Fibroblast of mammary gland (primary cell): Measurements from ENCODE around the gene SPATS2L.

Experiments
- DNase-seq: peaks from one replicate; pipeline ENCODE4 v3.0.0-alpha.2; 2010; ENCODE audit warnings: low read depth
- H3K4me3 ChIP-seq: 2 replicates; pipeline ENCODE4 v1.5.1; 2011; ENCODE audit warnings: low read depth, mild to moderate bottlenecking, low read length, moderate library complexity; ENCODE audit not compliant: control insufficient read depth
- TF ChIP-seq, protein P1 (sequence below): conservative IDR thresholded peaks from 2 replicates; pipeline ENCODE4 v1.5.1; 2011; ENCODE audit warnings: low read depth, low read length, inconsistent platforms; ENCODE audit not compliant: control insufficient read depth, insufficient read depth

SPATS2L gene

DNA sequence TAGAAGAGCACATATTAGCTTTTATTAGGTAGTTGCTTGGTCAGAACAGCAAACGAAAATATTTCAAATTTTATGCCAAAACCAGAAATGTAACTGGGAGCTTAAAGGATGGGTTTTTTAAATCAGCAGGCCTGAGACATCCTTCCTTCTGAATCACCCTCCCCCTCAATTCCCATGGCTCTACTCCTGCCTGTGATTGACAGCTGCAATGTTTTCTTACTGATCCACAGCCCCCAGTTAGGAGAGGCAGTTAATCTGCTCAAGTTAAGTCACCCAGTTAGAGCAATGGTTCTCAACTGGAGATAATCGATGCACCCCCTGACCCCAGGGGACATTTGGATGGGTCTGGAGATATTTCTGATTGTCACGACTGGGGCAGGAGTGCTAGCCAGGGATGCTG lies 178.4 kb downstream of the SPATS2L start:
- TF ChIP-seq, protein P1, sequence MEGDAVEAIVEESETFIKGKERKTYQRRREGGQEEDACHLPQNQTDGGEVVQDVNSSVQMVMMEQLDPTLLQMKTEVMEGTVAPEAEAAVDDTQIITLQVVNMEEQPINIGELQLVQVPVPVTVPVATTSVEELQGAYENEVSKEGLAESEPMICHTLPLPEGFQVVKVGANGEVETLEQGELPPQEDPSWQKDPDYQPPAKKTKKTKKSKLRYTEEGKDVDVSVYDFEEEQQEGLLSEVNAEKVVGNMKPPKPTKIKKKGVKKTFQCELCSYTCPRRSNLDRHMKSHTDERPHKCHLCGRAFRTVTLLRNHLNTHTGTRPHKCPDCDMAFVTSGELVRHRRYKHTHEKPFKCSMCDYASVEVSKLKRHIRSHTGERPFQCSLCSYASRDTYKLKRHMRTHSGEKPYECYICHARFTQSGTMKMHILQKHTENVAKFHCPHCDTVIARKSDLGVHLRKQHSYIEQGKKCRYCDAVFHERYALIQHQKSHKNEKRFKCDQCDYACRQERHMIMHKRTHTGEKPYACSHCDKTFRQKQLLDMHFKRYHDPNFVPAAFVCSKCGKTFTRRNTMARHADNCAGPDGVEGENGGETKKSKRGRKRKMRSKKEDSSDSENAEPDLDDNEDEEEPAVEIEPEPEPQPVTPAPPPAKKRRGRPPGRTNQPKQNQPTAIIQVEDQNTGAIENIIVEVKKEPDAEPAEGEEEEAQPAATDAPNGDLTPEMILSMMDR = no peak
- no peak overlapping the region for H3K4me3 ChIP-seq
- peak; percentile 42 for DNase-seq

DNA sequence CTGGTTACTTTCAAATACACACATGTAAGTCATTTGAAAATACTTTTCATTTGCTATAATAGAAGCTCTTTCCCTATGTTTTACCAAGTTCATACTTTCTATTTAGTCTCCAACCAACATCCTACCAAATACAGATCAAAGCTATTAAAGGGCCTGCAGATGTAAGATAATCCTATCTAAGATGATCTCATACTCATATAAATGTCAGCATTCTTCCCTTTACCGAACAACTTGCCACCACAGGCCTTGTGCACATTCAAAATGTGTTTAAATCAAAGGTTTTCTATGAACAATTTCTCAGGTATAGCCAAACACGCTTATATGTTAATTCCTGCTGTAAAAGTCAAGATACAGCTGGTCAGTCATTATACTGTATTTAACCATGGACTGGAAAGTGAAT lies 180.0 kb downstream of the SPATS2L start:
- no peak overlapping the region for H3K4me3 ChIP-seq
- no peak for DNase-seq
- TF ChIP-seq, protein P1 = no peak

DNA sequence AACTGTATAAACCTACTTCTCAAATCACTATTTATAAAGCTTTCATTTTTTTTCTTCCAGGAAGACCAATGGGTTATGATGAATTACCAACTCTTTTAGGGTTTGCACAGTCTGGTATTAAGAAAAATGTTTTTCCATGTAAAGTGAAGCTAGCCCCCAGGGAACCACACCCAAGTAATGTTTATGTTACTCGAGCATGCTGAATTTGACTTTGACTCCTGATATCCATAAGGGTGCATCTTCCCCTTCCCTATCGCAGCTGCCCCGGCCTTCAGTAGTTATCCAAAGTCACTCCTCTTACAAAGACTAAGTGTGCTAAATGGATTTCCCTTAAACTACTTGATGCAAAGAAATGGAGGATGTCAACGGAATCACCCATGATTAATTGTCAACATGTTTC lies 181.7 kb downstream of the SPATS2L start:
- DNase-seq = no peak
- TF ChIP-seq, protein P1 = no peak
- H3K4me3 ChIP-seq = no peak overlapping the region

DNA sequence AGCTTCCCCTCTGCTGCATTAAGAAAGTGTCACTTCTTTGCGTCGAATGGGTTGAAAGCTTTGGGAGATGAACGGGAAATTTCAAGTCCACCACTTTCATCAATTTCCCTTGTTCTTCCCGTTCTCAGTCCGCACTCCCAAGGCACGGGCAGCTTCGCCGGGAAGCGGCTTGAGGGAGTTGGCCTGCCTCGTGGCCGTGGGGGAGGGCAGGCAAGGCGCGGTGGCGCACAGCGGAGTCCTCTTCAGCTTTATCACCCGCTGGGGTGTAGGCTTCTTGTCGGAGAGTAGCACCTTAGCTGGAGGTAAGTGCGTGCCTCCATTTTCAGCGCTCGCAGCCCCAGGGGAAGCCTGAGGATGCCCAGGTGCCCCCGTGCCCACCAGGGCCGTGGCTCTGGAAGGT lies 183.5 kb downstream of the SPATS2L start:
- H3K4me3 ChIP-seq = no peak overlapping the region
- TF ChIP-seq, protein P1 = no peak
- DNase-seq = no peak

DNA sequence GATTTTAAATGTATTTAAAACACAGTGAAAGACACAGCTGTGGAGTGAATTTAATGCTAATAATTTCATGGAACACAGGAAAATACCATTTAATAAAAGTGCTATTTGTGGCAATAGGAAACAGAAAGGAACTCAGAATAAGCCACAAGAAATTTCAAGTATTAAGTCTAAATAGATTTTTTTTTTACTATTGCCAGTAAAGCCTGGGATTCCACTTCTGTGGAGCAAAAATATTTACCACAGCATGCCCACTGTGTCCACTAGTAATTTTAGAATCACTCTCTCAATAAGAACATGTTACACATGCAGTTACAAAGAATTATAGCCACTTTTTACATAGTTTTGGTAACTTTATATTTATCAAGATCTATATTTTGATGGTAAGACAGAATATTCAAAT lies 186.2 kb downstream of the SPATS2L start:
- TF ChIP-seq, protein P1 = no peak
- H3K4me3 ChIP-seq = no peak overlapping the region
- no peak for DNase-seq

DNA sequence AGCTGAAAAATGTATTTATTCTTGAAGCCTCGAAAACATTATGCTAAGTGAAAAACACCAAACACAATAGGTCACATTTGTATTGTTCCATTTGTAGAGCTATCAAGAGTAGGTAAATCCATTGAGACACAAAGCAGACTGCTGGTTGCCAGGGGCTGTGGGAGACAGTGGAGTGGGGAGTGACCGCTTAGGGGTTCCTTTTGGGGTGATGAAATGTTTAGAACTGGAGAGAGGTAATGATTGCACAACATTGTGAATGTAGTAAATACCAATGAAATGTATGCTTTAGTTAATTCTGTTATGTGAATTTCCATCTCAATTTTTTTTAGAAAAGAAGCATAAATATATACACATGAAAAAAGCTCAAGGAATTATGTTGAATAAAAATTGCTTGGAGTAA lies 187.6 kb downstream of the SPATS2L start:
- H3K4me3 ChIP-seq = no peak overlapping the region
- TF ChIP-seq, protein P1 = no peak
- DNase-seq = no peak

DNA sequence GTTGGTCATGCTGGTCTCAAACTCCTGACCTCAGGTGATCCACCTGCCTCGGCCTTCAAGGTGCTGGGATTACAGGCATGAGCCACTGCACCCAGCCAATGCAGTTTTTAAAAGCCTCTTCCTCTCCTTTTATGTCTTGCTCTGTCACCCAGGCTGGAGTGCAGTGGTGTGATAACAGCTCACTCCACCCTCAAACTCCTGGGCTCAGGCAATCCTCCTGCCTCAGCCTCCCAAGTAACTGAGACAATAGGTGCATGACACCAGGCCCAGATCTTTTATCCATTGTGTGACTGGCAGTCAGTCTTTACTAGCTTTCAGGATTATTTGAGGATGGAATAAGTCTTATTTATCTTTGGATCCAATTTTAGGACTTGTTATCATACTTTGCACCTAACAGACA lies 190.2 kb downstream of the SPATS2L start:
- TF ChIP-seq, protein P1 = no peak
- no peak for DNase-seq
- no peak overlapping the region for H3K4me3 ChIP-seq
